Endothelial cell of umbilical vein (primary cell): Measurements from ENCODE around the gene TIPARP. TPM values are rescaled to one million over a fixed set of nuclear protein-coding genes. Genes with fewer than 3 reads are reported as not detected.
A peak's percentile ranks its signal among the peaks of the same experiment; 100 is the strongest.

ENCODE experiments used
- BruUV-seq: library from RNA; stranded (reverse); fragments of 400-500 nt; replicated peaks from 2 replicates; lab custom pipeline; 2021; lab: Mats Ljungman, UMichigan
- CTCF ChIA-PET: fragments of 300-600, 350-600 bp; sonication (Branson Sonifier 250); formaldehyde crosslinking; loops from one replicate; lab custom pipeline; 2021; ENCODE audit warnings: antibody characterized with exemption, inconsistent platforms; lab: Charles Lee
- POLR2A ChIA-PET: fragments of 300-600, 350-600 bp; sonication (Branson Sonifier 250); formaldehyde crosslinking; loops from one replicate; lab custom pipeline; 2021; ENCODE audit warnings: antibody characterized with exemption, inconsistent platforms; lab: Charles Lee
- DNase-seq: peaks from one replicate; pipeline ENCODE4 v3.0.0-alpha.2; 2011; ENCODE audit warnings: low read depth, low spot score
- FAIRE-seq: peaks from 2 replicates; lab custom pipeline; 2011; peaks lifted over from hg19 to GRCh38; lab: Jason Lieb, UNC
- H2AFZ ChIP-seq: 2 replicates; pipeline ENCODE4 v1.6.0; 2012; ENCODE audit warnings: low read depth, low read length, control low read depth, inconsistent platforms
- H3K27ac ChIP-seq: 2 replicates; pipeline ENCODE4 v1.5.1; 2011; ENCODE audit warnings: low read depth, mild to moderate bottlenecking, control low read depth, low read length, moderate library complexity; ENCODE audit not compliant: insufficient read depth
- H3K27me3 ChIP-seq, 2 experiments: 2 replicates each; pipeline versions ENCODE4 v1.6.0 to v1.6.1; 2011; ENCODE audit warnings: low read length in 2 of 2, mixed read lengths in 1 of 2; ENCODE audit not compliant: control insufficient read depth in 2 of 2, insufficient read depth in 2 of 2
- H3K36me3 ChIP-seq, 2 experiments: 2 replicates in 1 of 2; 3 replicates in 1 of 2; pipeline ENCODE4 v1.5.1; 2011; ENCODE audit warnings: low read length in 2 of 2, mild to moderate bottlenecking in 1 of 2, moderate library complexity in 1 of 2; ENCODE audit not compliant: control insufficient read depth in 2 of 2, insufficient read depth in 2 of 2; ENCODE audit errors: extremely low read depth in 1 of 2
- H3K4me1 ChIP-seq: 3 replicates; pipeline ENCODE4 v1.5.1; 2011; ENCODE audit warnings: mild to moderate bottlenecking, low read length; ENCODE audit not compliant: control insufficient read depth, insufficient read depth; ENCODE audit errors: extremely low read depth
- H3K4me2 ChIP-seq: 2 replicates; pipeline ENCODE4 v1.6.1; 2011; ENCODE audit warnings: low read length, control low read depth, mixed read lengths; ENCODE audit not compliant: insufficient read depth
- H3K4me3 ChIP-seq, 3 experiments: fragments of 200-600 bp in 1 of 3; sonication (generic), shearing (Covaris generic) in 1 of 3; replicated peaks in 1 of 3; 2 replicates each; pipeline ENCODE4 v1.5.1; 2011 to 2016; ENCODE audit warnings: control low read depth in 3 of 3, low read length in 3 of 3, mild to moderate bottlenecking in 2 of 3, inconsistent platforms in 1 of 3, low read depth in 1 of 3, moderate library complexity in 1 of 3; ENCODE audit not compliant: insufficient read depth in 1 of 3
- H3K79me2 ChIP-seq: 2 replicates; pipeline ENCODE4 v1.6.0; 2012; ENCODE audit warnings: low read length, inconsistent platforms; ENCODE audit not compliant: control insufficient read depth, insufficient read depth
- H3K9ac ChIP-seq: replicated peaks from 2 replicates; pipeline ENCODE3; 2011; ENCODE audit warnings: low read length, control low read depth; ENCODE audit not compliant: insufficient read depth; ENCODE audit errors: extremely low read depth
- H3K9me1 ChIP-seq: replicated peaks from 3 replicates; pipeline ENCODE4 v1.6.0; 2011; ENCODE audit warnings: mild to moderate bottlenecking, low read length; ENCODE audit not compliant: control insufficient read depth, insufficient read depth; ENCODE audit errors: extremely low read depth
- H3K9me3 ChIP-seq: replicated peaks from 2 replicates; pipeline ENCODE4 v1.5.1; 2012; ENCODE audit warnings: low read length, inconsistent platforms; ENCODE audit not compliant: control insufficient read depth, insufficient read depth
- H4K20me1 ChIP-seq: replicated peaks from 2 replicates; pipeline ENCODE3; 2011; ENCODE audit warnings: mild to moderate bottlenecking, low read length; ENCODE audit not compliant: control insufficient read depth, insufficient read depth; ENCODE audit errors: extremely low read depth
- CTCF ChIP-seq, 2 donors: IDR thresholded peaks; 1 replicate in 1 of 2; 2 replicates in 1 of 2; pipeline ENCODE4 v1.5.1; 2011; ENCODE audit warnings: low read length in 2 of 2, mild to moderate bottlenecking in 2 of 2, moderate library complexity in 2 of 2, control low read depth in 1 of 2, inconsistent platforms in 1 of 2, low read depth in 1 of 2; ENCODE audit not compliant: insufficient read depth in 1 of 2; ENCODE audit errors: extremely low read depth in 1 of 2
- EZH2 ChIP-seq: IDR thresholded peaks from 2 replicates; pipeline ENCODE4 v1.6.1; 2012; ENCODE audit warnings: borderline replicate concordance, low read depth, mild to moderate bottlenecking, moderate library complexity, low read length, inconsistent platforms; ENCODE audit not compliant: severe bottlenecking
- FOS ChIP-seq: IDR thresholded peaks from 2 replicates; pipeline ENCODE4 v1.6.1; 2011; ENCODE audit warnings: mild to moderate bottlenecking, low read length, moderate library complexity, borderline replicate concordance; ENCODE audit not compliant: insufficient read depth
- GATA2 ChIP-seq: IDR thresholded peaks from 2 replicates; pipeline ENCODE4 v1.7.0; 2011; ENCODE audit warnings: low read depth, mild to moderate bottlenecking, moderate library complexity, mixed read lengths, low read length; ENCODE audit not compliant: insufficient read length, insufficient read depth
- JUN ChIP-seq: IDR thresholded peaks from 2 replicates; pipeline ENCODE4 v1.6.1; 2011; ENCODE audit warnings: borderline replicate concordance, low read depth; ENCODE audit not compliant: insufficient read length, insufficient read depth
- MAX ChIP-seq: IDR thresholded peaks from 2 replicates; pipeline ENCODE4 v1.6.1; 2011; ENCODE audit not compliant: insufficient read depth, insufficient read length
- MYC ChIP-seq: IDR thresholded peaks from one replicate; pipeline ENCODE4 v1.6.1; 2011; ENCODE audit warnings: mild to moderate bottlenecking, low read depth, low read length
- POLR2A ChIP-seq: IDR thresholded peaks from 2 replicates; pipeline ENCODE4 v1.6.1; 2012; ENCODE audit warnings: low read depth, mild to moderate bottlenecking, control low read depth, low read length
- POLR2AphosphoS5 ChIP-seq: IDR thresholded peaks from 2 replicates; pipeline ENCODE4 v1.6.1; 2012; ENCODE audit warnings: low read depth, mild to moderate bottlenecking, control low read depth, low read length, moderate library complexity; ENCODE audit not compliant: insufficient read depth
- dilution Hi-C: fragments of 300-500 bp; cut with MboI; formaldehyde crosslinking; loops from one replicate; pipeline ENCODE4 v1.15.0; 2019; ENCODE audit warnings: low sequenced_read_pairs; ENCODE audit not compliant: extremely low pct_ligation_motif_present
- intact Hi-C: fragments of 100-400 bp; cut with micrococcal nuclease; formaldehyde crosslinking; loops from one replicate; pipeline ENCODE4 v1.10.0; 2022
- polyA plus RNA-seq, 4 experiments: library from polyadenylated mRNA; depleted of rRNA in 3 of 4; stranded (reverse) in 3 of 4; unstranded in 1 of 4; fragments of >200 nt; gene quantifications; 2 replicates each; pipeline versions ENCODE4 v1.2.1 to v1.2.3, GENCODE V29; 2011 to 2012; ENCODE audit warnings: missing spikeins in 1 of 4
- total RNA-seq: library from RNA; stranded (reverse); gene quantifications from 2 replicates; pipeline ENCODE4 v1.2.3, GENCODE V29; 2021

Gene TIPARP
- total and polyA plus RNA-seq, 2 donors (not counting 3 experiments of a cell fraction or from before 2014, with no cell fraction given): 9.1 to 21.2 TPM

DNA sequence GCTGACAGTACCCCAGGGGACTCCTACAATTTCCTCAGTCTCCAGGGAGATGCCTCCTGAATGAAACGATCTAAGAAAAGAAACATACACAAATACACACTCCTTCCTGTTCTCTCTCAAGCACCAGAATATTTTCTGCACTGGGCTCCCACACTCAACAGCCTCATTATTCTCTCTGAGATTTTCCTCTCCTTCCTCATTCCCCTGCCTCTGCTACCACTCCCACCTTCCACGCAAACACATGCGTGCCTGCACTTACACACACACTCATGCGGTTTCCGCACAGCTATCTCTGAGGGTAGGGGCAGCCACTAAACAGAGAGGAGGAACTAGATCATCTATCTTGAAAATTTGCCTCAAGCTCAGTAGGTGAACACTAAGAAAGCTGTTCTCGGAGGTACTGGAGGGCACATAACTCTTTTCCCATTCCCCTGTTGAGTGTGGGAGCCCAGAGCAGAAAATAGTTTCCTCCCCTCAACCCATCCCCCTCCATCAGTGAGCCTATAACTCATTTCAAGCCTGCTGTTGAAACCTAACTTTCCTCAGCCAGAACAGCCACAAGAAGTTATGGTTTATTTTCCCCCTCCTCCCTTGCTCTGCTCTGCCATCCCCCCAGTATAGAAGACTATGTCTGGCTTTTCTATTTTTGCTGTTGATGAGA lies 30.5 kb upstream of the TIPARP start:
- dilution Hi-C loops (no loop called here), intact Hi-C loops (no loop called here)
- Histone ChIP-seq H3K27ac (no peak overlapping the region), H4K20me1 (no peaks in the 10 kb centered on the region), H2AFZ (peak overlapping the region; percentile 44), H3K27me3 (peaks cover 0 to 6% of the 10 kb centered on the region in 2 experiments), H3K36me3 (no peaks in the 10 kb centered on the region), H3K4me1 (no peaks in the 10 kb centered on the region), H3K4me3 (no peak overlapping the region), H3K4me2 (no peak overlapping the region), H3K9me1 (no peaks in the 10 kb centered on the region), H3K79me2 (no peaks in the 10 kb centered on the region), H3K9me3 (no peaks in the 10 kb centered on the region), H3K9ac (no peak overlapping the region)
- ChIA-PET POLR2A (no interaction called here), CTCF (interaction anchor here (1.1 to 2.2 kb wide), 4 partner anchors 13 to 439 kb away, joined by 3 to 5 read pairs (median 4); no protein-coding TSS in a partner anchor)
- TF ChIP-seq GATA2 (no peak), MAX (no peak), FOS (no peak)
- FAIRE-seq (no peak), DNase-seq (peak; percentile 3)
- no TSS peak for BruUV-seq

- no TSS peak for BruUV-seq
- H3K79me2 ChIP-seq: no peaks in the 10 kb centered on the region
- no peak overlapping the region for H3K9ac ChIP-seq
- ChIA-PET POLR2A (no interaction called here), CTCF (interaction anchor here (1.1 to 2.2 kb wide), 2 partner anchors 10 to 437 kb away, joined by 3 to 5 read pairs; no protein-coding TSS in a partner anchor)
- TF ChIP-seq POLR2AphosphoS5: no peak
- no peak for TF ChIP-seq FOS
- TF ChIP-seq MAX: no peak
- TF ChIP-seq GATA2: no peak
- no peak for TF ChIP-seq EZH2
- no peak for TF ChIP-seq CTCF (IDR thresholded peaks at IDR 0.05; ENCODE audit: extremely low read depth in 1 of 2, insufficient read depth in 1 of 2, low read depth in 1 of 2, low read length in 2 of 2)
- no peak for TF ChIP-seq MYC
- no peak for TF ChIP-seq POLR2A
- TF ChIP-seq JUN: no peak
- dilution Hi-C loops (no loop called here), intact Hi-C loops (no loop called here)
- H2AFZ ChIP-seq: no peak overlapping the region
- no peak overlapping the region for H3K4me3 ChIP-seq
- H3K9me1 ChIP-seq: no peaks in the 10 kb centered on the region
- no peaks in the 10 kb centered on the region for H3K4me1 ChIP-seq
- H3K36me3 ChIP-seq: no peaks in the 10 kb centered on the region
- H3K27me3 ChIP-seq: peaks cover 0 to 5% of the 10 kb centered on the region in 2 experiments
- no peaks in the 10 kb centered on the region for H3K9me3 ChIP-seq
- no peak overlapping the region for H3K4me2 ChIP-seq
- no peaks in the 10 kb centered on the region for H4K20me1 ChIP-seq
- DNase-seq: no peak
- no peak overlapping the region for H3K27ac ChIP-seq
- FAIRE-seq: no peak
These were observed 29.4 kb upstream of the TIPARP start for GRCh38 chr3:156644958-156645357.
